Lung (tissue), 12 donors: ENCODE measurements around the gene KCTD16. TPM values are rescaled to one million over a fixed set of nuclear protein-coding genes. Genes with fewer than 3 reads are reported as not detected.

ENCODE experiments used
- ATAC-seq: fragments of 200-7000 bp; cut with Tn5 transposase; one replicate; pipeline ENCODE4 v1.9.1; 2020; ENCODE audit warnings: moderate number of reproducible peaks; ENCODE audit not compliant: insufficient read depth, low FRiP score
- DNase-seq, 3 donors: peaks; one replicate each; pipeline ENCODE4 v3.0.0-alpha.2; 2013 to 2017
- H3K27ac ChIP-seq, 2 donors: one replicate each; pipeline ENCODE4 v1.5.1; 2013; ENCODE audit warnings: mild to moderate bottlenecking in 2 of 2, moderate library complexity in 2 of 2, control low read depth in 1 of 2, inconsistent platforms in 1 of 2, low read depth in 1 of 2, low read length in 1 of 2
- H3K27me3 ChIP-seq, 3 donors: one replicate each; pipeline ENCODE4 v1.5.1; 2013; ENCODE audit warnings: low read length in 2 of 3; ENCODE audit not compliant: control insufficient read depth in 3 of 3, insufficient read depth in 3 of 3
- H3K36me3 ChIP-seq, 4 donors: one replicate each; pipeline ENCODE4 v1.5.1; 2013; ENCODE audit warnings: low read length in 4 of 4, mild to moderate bottlenecking in 1 of 4, moderate library complexity in 1 of 4; ENCODE audit not compliant: control insufficient read depth in 4 of 4, insufficient read depth in 4 of 4
- H3K4me1 ChIP-seq, 5 donors: one replicate each; pipeline ENCODE4 v1.5.1; 2013; ENCODE audit warnings: low read length in 5 of 5, mild to moderate bottlenecking in 2 of 5, moderate library complexity in 1 of 5; ENCODE audit not compliant: control insufficient read depth in 5 of 5, insufficient read depth in 5 of 5
- H3K4me3 ChIP-seq: one replicate; pipeline ENCODE4 v1.5.1; 2013; ENCODE audit warnings: mild to moderate bottlenecking, control low read depth, moderate library complexity
- H3K9ac ChIP-seq, 2 donors: one replicate each; pipeline ENCODE4 v1.5.1; 2013; ENCODE audit warnings: low read length in 2 of 2, control low read depth in 1 of 2; ENCODE audit not compliant: insufficient read depth in 1 of 2
- H3K9me3 ChIP-seq, 4 donors: one replicate each; pipeline ENCODE4 v1.5.1; 2013; ENCODE audit warnings: low read length in 3 of 4, mild to moderate bottlenecking in 1 of 4, moderate library complexity in 1 of 4; ENCODE audit not compliant: control insufficient read depth in 4 of 4, insufficient read depth in 3 of 4
- CTCF ChIP-seq: IDR thresholded peaks from 2 replicates; pipeline ENCODE4 v1.5.1; 2012; ENCODE audit warnings: mild to moderate bottlenecking; ENCODE audit errors: control extremely low read depth, extremely low read depth
- WGBS, 2 donors: extraction: QIAGEN DNeasy Blood & Tissue Kit; methylation state at CpG; one replicate each; pipeline ENCODE4 v1.1.7; 2013; 5-methylcytosine and 5-hydroxymethylcytosine counted together
- polyA plus RNA-seq, 2 donors: library from polyadenylated mRNA; stranded (reverse); fragments of 200-250 nt; gene quantifications; one replicate each; pipeline ENCODE4 v1.2.1, GENCODE V29; 2013
- total RNA-seq, 2 donors: library from RNA; depleted of rRNA in 1 of 2; stranded (reverse); fragments of >200 nt in 1 of 2; gene quantifications; one replicate each; pipeline ENCODE4 v1.2.1, GENCODE V29; 2014 to 2021
- donor health status: control.
- donor health status: control.
- donor health status: Bipolar disorder and iron deficiency.
- donor health status: healthy.
- donor health status: DM: yes; HTN: yes; CAD: no.

Gene KCTD16
- total and polyA plus RNA-seq, 4 donors: 0.07 to 0.63 (median 0.27) TPM

- no peak for ATAC-seq
- Histone ChIP-seq H3K4me1 (peaks cover 0 to 3% (median 0%) of the 10 kb centered on the region in 5 donors), H3K36me3 (no peaks in the 10 kb centered on the region), H3K27ac (no peak overlapping the region), H3K4me3 (no peak overlapping the region), H3K9ac (no peak overlapping the region), H3K9me3 (peaks cover 0 to under 1% (median 0%) of the 10 kb centered on the region in 4 donors), H3K27me3 (peaks cover 0 to 6% (median 0%) of the 10 kb centered on the region in 3 donors)
- TF ChIP-seq CTCF: no peak
- WGBS, 2 donors: 60 to 80% methylated on average over 2 of the region's 2 CpGs
- peak in 2 of 3 donors; percentile 33 to 48 for DNase-seq
Observed at GRCh38 chr5:144328494-144328893, 157.8 kb downstream of the KCTD16 start.

GRCh38 chr5:144328980-144329379, 158.3 kb downstream of the KCTD16 start:
- no peak for ATAC-seq
- H3K9me3 ChIP-seq: peaks cover 0 to 2% (median 0%) of the 10 kb centered on the region in 4 donors
- H3K9ac ChIP-seq: no peak overlapping the region
- H3K27me3 ChIP-seq: peaks cover 0 to 6% (median 0%) of the 10 kb centered on the region in 3 donors
- no peak for TF ChIP-seq CTCF
- H3K4me3 ChIP-seq: no peak overlapping the region
- DNase-seq: no peak
- peaks cover 0 to 3% (median 0%) of the 10 kb centered on the region in 5 donors for H3K4me1 ChIP-seq
- H3K27ac ChIP-seq: no peak overlapping the region
- H3K36me3 ChIP-seq: no peaks in the 10 kb centered on the region

GRCh38 chr5:144329681-144330080, 159.0 kb downstream of the KCTD16 start:
- peaks cover 0 to 6% (median 0%) of the 10 kb centered on the region in 3 donors for H3K27me3 ChIP-seq
- DNase-seq: no peak
- H3K9me3 ChIP-seq: peaks cover 0 to 2% (median 0%) of the 10 kb centered on the region in 4 donors
- no peak overlapping the region for H3K4me3 ChIP-seq
- no peak overlapping the region for H3K27ac ChIP-seq
- no peaks in the 10 kb centered on the region for H3K36me3 ChIP-seq
- ATAC-seq: no peak
- no peak overlapping the region for H3K9ac ChIP-seq
- peaks cover 0 to 3% (median 0%) of the 10 kb centered on the region in 5 donors for H3K4me1 ChIP-seq
- TF ChIP-seq CTCF: no peak

GRCh38 chr5:144331361-144331760, 160.7 kb downstream of the KCTD16 start:
- TF ChIP-seq CTCF: no peak
- Histone ChIP-seq H3K4me3 (no peak overlapping the region), H3K4me1 (peaks cover 0 to 3% (median 0%) of the 10 kb centered on the region in 5 donors), H3K9ac (no peak overlapping the region), H3K9me3 (peaks cover 0 to 6% (median 0%) of the 10 kb centered on the region in 4 donors), H3K27ac (no peak overlapping the region), H3K27me3 (peaks cover 0 to 6% (median 0%) of the 10 kb centered on the region in 3 donors), H3K36me3 (no peaks in the 10 kb centered on the region)
- ATAC-seq: no peak
- no peak for DNase-seq
